Amygdala (tissue), 56 donors: Measurements from ENCODE around the gene NCKAP5.

Source experiments
- DNase-seq, 56 donors: peaks; one replicate each; lab custom pipeline; 2025; lab: John Stamatoyannopoulos, UW

NCKAP5 gene

DNA sequence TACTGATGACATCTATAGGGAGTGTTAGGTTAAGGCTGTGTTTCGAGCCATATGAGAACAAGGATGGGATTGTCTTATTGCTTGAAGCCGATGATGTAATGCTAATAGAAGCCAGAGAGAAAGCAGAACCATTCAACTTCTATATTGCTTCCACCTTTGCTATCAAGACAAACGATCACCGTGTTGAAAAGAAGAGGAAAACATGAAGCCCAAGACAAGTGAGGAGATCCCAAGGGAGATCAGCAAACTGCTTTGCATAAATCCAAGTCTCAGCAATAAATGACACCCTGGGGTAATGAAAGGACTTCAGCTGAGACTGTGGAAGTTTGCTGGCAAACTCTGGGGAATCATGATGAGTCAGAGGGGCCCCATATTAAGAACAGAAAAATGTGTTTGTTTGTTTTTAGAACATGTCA, 206.2 kb downstream of the NCKAP5 start:
- DNase-seq: no peak

DNA sequence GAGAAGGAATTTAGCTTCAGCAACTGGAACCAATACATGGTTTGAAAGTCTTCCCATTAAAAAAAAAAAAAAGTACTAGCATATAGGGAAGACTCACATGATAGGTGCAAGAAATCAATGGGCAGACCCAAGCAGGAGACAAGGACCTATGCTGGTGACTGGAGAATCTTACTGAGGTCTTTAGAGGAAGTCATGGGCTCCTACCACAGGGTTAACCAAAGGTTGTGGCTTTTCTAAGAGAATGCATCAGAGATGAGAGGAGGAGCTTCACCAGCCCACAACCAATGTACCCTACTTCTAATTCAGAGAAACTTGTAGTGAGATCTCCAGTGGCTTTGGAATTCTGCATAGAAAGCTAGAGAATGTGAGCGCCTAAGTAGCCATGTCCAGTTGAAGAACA, 207.4 kb downstream of the NCKAP5 start:
- no peak for DNase-seq

GRCh38 chr2:133360190-133360589, 208.1 kb downstream of the NCKAP5 start:
- no peak for DNase-seq

- no peak for DNase-seq
Measured at GRCh38 chr2:133352719-133353118, 215.5 kb downstream of the NCKAP5 start.

DNA sequence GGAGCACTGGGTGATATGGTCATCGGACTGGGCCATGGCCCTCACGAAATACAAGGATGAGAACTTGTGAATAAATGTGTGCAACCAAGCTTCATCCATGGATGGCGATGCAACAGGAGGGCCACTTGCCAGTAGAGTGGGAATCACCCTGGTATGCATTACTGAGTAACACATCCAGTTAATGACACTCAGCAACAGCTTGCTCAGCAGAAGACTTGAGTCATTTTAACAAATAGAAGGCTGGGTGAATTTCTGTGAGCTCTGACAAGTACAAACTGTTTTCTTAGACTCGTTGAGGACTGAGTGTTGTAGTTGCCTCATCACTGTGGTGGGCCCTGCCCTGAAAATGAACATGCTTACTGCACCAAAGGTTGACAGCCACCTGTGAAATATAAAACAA, 221.6 kb downstream of the NCKAP5 start:
- no peak for DNase-seq

- no peak for DNase-seq
Measured at GRCh38 chr2:133345638-133346037, 222.6 kb downstream of the NCKAP5 start.

GRCh38 chr2:133344849-133345248, 223.4 kb downstream of the NCKAP5 start:
- no peak for DNase-seq

DNA sequence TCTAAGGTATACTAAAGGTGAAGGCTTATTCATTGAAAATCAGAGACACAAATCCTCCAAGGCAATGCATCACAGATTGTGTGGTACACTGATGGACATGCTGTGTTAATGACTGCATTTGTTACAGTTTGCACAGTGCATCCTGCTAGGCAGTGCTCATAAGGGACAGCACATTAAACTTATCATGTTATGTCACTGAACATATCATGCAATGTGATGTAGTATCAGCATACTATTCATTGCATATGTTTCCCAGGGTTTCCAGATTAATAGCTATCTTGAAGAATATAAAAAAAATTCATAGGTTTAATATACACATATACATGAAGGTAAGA, 225.3 kb downstream of the NCKAP5 start:
- no peak for DNase-seq

GRCh38 chr2:133342286-133343017, 225.8 kb downstream of the NCKAP5 start:
- DNase-seq: no peak

DNA sequence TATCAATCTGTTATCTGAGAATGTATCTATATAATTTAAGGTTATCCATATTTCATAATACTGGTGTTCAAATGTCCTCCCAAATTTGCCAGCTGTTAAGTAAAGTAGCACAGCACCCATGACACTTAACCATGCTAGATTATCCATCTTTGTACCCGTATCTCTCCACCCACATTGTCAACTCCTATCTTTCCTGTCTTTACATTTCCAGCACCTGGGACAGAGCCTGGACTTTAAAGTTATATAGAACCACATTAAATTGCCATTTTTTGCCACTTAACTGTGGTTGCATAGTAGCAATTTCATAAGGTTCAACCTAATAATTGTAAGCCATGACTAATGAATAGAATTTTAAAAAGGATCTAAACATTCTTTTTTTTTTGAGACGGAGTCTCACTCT, 226.7 kb downstream of the NCKAP5 start:
- DNase-seq: no peak

DNA sequence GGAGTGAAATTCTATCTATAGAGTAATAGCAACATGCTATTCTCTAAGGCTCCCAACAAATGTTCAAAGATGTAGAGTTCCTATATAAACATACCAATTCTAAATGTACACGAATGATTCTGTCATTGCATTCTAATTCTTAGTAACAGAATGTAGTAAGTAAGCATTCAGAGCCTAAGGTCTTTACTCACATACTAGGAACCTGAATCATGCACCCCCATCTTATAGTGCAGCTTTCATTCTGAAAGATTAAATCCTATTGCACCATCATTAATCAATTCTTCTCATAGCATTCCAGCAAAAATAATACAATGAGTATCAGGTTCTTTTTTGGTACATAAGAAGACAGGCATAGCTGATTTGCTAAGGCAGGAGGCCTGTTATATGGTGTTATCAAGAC, 230.0 kb downstream of the NCKAP5 start:
- no peak for DNase-seq

DNA sequence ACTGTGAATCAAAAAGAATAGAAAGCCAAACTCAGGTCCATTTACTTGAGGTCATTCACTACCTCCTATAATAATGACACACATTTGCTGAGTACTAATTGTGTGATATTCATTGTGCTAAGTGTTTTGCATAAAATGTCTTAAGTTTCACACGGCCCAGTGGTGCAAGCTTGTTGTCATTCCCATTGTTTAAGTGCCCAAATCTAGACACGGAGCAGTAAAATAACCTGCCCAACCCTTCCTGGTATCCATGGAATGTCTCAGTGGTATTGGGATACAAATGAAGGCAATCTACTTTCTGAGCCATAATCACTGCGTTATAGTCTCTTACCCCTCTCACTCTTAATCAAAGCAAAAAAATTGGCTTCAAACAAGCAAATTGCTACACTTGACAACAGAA, 233.3 kb downstream of the NCKAP5 start:
- no peak for DNase-seq

DNA sequence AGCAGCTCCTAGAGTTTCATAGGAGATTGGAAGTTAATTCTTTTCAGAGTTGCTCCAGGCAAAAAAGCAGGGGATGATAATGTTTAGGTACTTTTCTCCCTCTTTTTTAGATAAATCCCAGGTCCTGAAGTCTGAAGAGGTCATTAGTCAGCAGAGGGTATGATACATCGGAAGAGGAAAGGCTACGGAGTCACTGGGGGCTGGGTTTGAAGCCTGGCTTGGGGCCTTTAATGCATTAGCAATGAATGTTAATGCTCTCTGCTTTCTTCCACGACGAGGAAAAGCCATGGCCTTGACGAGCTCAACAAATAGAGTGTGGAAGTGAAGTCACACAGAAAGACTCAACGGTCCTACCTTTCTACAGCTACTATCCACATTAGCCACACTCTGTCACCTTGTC, 235.1 kb downstream of the NCKAP5 start:
- DNase-seq: no peak

DNA sequence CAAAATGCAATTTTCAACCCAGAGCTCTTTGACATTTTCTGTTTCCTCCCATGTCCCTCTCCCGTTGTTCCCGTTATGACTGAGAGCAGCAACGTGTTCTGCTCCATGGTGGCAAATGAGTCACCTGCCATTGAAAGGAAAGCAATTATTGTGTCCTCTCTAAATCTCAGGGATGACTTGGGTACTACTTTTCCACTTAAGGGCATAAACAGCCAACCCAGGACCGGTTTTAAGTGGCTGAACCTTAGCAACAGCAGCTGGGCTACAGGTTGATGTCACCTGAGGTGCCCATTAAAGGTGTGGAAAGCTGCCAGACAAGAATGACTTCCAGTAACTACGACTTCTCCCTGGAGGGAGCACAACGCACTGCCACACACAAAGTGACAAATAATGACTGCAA, 236.8 kb downstream of the NCKAP5 start:
- DNase-seq: no peak

DNA sequence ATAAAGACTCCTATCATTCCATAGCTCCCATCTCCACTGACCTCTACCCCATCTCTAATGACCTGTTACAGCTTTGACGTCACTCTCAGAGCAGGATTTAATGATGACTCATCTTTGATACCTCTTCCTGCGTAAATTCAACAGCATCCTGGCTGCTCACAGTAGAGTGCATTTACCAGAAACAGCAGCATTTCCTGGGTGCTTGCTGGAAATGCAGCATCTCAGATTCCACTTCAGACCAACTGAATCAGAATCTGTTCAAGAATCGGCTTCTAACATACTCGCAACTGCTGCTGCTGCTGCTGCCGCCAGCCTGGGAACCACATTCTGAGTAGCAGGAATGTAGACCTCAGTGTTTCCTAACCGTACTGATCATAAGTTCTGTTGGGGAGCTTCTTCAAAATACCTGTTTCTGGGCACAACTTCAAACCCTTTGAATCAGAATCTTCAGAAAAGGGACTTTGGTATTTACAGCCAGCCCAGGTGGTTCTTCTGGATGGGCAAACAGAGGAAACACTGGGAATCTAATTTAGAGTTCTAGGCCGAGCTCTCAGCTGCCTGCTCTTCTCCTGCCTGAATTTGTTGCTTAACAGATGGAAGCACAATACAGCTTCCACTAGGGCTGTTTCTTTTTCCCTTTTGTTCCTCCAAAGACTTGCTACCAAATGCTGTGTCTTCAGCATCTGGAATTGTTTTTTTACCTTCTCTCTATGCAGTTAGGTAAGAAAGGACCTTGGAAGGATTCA, 241.4 kb downstream of the NCKAP5 start:
- no peak for DNase-seq

- DNase-seq: no peak
Measured at GRCh38 chr2:133324150-133324561, 244.1 kb downstream of the NCKAP5 start.

- no peak for DNase-seq
Measured at GRCh38 chr2:133322909-133323308, 245.4 kb downstream of the NCKAP5 start.

DNA sequence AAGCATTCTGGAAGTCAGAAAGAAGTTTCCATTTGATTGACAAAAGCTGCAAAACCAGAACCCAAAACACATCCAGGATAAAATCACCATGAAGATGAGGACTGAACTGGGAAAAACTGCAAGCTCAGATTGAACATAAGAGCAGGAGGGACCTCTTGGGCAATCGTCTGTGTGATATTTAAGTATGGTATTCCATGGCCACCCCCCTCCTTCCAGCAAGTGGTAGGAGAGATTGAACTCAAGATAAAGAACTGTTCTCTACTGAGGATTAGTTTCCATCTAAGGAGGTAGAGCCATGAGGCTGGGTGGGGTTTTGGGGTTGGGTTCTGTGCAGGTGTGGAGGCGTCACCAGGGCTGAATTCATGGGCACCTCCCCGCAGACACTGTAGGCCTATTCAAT, 251.1 kb downstream of the NCKAP5 start:
- DNase-seq: no peak

- DNase-seq: no peak
Measured at GRCh38 chr2:133316557-133316956, 251.7 kb downstream of the NCKAP5 start.

- DNase-seq: no peak
Measured at GRCh38 chr2:133315280-133315679, 253.0 kb downstream of the NCKAP5 start.

- no peak for DNase-seq
Measured at GRCh38 chr2:133314795-133315194, 253.5 kb downstream of the NCKAP5 start.

DNA sequence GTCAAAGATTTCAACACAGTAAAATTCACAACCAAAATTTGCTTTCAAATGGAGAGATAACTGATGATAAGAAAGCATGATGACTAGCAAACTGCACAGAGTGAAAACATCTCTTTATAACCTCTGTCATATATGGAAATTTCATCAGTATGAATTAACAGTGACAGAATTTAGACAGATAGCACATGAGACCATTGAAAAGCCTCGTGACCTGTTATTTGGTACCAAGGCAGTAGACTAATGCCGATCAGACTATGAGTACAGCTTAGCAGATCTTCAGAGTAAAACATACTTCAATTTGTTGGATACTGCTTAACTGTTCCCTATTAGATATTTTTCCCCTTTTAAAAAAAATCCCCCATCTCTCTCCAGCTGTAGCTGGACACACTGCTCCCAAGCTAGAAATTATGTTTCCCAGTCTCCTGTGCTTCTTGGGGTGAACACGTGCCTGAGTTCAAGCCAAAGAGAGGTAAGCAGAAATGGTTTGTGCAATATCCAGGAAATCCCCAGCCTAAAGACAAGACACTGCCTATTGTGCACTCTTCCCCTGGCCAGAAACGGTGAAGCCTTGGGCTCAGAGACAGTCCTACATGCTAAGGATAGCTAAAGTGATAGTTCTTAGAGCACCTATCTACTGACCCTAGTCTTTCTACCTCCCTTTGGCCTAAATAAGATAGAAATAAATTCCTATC, 256.1 kb downstream of the NCKAP5 start:
- no peak for DNase-seq
